Measurements from ENCODE around the gene CNR2. TPM values are rescaled to one million over a fixed set of nuclear protein-coding genes. Genes with fewer than 3 reads are reported as not detected.
A peak's percentile ranks its signal among the peaks of the same experiment; 100 is the strongest.
"Not testable (repeated sequence)": the region's sequence is repeated elsewhere in the genome, so short reads cannot be mapped to it uniquely, and the experiment has no call there.

The CNR2 gene
- polyA plus RNA-seq (2013, experiment 1 of 2; ENCODE audit: insufficient read length), result not detected
- not detected for polyA plus RNA-seq (2013, experiment 2 of 2; ENCODE audit: insufficient read length)

DNA sequence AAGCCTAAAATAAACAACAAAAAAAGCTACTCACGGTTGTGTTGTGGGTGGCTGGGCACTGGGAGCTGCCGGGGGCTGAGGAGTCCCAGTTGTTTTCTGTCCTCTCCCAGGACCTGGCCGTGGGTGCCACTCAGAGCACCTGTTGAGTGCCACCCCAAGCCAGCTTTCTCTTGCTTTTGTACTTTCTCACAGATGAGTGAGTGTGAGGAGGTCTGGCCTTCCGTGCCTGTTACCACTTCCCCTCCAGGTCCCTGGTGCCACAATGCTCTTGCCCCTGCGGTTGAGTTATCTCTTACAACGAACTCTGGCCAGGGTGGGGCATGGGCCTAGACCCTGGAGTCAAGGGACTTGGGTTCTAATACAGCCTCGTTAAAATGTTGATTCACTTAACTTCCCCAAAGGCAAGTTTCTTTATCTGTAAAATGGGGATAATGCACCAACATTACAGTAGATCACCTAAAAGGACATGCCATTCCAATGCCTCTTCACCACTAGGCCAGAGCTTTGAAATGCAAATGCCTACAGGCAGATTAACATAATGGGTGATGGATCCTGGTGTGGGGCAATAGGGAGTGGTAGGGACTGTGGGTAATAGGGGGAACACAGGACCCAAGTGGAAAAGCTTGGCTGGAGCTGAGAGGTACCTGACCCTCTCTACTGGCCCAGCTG, at the start of gene CNR2:
Gene CNR2 (minus strand): TSS at position 151 of the 669 bp plus-strand sequence. CDS start 37,745 bp downstream, outside the sequence.
- DNase-seq, result no peak

DNA sequence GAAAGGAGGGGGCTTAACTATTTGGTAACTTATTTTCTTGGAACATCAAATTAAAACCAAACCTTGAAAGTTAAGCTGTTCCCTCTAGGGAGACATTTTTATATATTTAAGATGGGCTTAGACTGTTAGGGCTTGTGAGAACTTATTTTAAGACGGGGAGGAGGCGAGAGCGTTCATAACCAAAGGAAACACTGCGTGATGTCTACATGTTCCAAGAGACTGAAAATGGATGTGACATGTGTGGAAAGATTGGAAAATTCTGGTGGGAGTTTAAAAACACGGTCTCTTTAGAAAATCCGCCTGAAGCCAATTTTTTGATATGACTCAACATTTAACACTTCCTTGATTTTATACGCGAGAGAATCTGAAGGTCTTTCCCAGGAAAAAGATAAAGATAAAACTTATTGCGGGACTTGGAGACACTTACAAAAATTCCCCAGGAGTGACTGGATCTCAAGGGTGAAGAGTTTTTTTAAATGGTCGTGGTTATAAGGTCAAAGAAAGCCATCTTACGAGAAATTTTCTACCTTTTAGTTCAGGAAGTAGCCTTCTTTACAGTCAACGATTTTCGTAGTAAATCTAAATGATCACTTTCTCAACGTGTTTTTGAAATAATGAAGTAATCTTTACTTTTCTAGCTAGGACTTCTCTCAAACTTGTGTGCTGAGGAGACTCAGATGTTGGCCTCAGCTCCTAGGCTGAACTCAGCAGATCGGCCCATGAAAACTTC, 47.3 kb upstream of the CNR2 start:
- peak; percentile 23 for DNase-seq

DNA sequence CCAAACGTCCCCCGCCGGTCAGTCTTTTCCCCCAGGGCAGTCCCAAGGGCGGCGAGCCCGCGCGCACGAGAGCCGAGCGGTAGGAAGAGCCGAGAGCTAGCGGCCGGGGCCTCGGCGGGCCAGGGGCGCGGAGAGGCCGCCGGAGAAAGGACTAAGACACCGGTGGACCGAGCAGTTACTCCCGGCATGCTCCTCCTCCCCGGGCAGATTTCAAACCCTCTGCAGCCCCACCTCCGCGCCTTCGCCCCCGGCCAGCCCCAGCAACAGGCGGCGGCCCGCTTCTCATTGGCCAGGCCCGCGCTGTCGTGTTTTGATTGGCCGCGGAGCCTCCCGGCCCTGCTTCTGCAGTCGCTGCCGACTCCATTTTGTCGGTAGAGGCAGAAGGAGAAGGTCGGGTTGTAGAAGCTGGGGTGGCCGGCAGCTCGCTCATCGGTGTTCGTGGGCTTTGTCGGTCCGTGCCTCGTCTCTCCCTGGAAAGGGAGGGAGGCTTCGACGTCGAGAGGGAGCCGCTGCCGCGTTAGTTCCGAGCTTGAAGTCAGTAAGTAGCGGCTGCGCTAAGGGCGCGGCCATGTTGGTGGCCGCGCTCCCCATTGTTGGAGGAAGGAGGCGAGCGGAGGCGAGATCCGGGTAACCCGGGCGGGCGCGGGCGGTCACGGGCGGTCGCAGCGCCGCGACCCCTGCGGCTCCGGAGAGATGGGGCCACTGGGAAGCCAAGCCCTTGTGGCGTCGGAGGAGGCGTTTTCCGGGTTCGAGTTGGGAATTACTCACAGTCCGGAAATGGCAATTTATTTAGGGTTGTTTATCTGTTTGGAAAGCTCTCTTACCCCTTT, 46.5 kb upstream of the CNR2 start, which contains the start of gene PNRC2:
Gene PNRC2 (plus strand): TSS at position 368 of the 830 bp plus-strand sequence. CDS start 1,630 bp downstream, outside the sequence.
- DNase-seq, result peak; percentile 96

DNA sequence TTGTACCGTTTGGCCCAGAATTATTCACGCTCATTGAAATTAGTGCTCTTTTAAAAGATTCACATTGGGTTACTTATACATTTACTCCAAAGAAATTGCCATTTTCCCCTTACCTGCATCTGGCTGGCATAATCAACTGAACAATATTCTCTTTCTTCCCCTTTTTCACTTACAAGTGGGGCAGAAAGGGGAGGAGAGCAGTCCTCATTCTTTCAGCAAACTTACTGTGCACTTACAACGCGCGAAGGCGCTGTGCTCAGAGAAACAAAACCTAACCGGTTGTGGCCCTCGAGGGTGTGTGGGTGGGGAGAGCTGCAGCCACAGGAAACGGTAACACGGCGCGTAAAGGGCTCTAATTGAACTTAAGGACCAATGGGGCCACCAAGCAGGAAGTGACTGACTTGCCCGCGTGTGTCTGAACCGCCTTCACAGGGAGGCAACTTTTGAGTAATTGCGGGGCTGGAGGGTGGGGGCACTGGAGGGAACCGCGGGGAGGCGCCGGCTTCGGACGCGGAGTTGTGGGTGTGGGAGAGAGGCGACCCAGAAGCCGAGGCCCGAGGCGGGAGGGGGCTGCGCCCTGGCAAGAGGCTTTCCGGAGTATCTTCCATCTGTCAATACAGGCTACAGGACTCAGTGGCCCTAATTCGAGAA, 45.8 kb upstream of the CNR2 start:
- DNase-seq, result peak; percentile 91

GRCh38 chr1:23958040-23958809, 45.1 kb upstream of the CNR2 start:
- not testable (repeated sequence) for DNase-seq

- no peak for DNase-seq
Observed at GRCh38 chr1:23957096-23957495, 43.9 kb upstream of the CNR2 start.

DNA sequence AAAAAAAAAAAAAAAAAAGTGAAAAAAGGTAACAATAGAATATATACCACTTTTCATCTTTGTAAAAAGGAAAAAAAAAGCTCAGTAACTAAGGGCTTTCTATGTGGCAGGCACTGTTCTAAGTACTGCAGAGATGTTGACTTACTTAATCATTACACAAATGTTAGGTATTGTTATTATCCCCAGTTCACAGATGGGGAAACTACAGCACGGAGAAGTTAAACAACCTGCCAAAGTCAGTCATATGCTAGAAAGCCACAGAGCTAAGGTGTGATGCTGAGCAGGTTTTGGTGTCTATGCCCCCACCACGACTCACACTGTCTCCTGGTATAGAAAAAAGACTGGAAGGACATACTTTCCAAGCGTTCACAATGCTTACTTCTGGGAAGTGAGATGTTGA, 39.9 kb upstream of the CNR2 start:
- no peak for DNase-seq

DNA sequence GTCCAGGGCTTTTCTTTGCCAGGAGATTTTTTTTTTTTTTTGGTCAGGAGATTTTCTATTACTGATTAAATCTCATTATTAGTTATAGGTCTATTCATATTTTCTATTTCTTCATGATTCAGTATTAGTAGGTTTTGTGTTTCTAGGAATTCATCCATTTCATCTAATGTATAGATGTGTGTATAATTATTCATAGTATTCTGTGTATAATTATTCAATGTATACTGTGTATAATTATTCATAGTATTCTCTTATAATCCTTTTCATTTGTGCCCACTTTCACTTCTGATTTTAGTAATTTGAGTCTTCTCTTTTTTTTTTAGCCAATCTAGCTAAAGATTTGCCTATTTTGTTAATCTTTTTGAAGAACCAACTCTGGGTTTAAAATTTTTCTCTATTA, 34.2 kb upstream of the CNR2 start:
- DNase-seq, result no peak

GRCh38 chr1:23936481-23937176, 23.5 kb upstream of the CNR2 start:
- DNase-seq, result peak; percentile 17

- DNase-seq, result no peak
Observed at GRCh38 chr1:23931491-23931880, 18.3 kb upstream of the CNR2 start.

DNA sequence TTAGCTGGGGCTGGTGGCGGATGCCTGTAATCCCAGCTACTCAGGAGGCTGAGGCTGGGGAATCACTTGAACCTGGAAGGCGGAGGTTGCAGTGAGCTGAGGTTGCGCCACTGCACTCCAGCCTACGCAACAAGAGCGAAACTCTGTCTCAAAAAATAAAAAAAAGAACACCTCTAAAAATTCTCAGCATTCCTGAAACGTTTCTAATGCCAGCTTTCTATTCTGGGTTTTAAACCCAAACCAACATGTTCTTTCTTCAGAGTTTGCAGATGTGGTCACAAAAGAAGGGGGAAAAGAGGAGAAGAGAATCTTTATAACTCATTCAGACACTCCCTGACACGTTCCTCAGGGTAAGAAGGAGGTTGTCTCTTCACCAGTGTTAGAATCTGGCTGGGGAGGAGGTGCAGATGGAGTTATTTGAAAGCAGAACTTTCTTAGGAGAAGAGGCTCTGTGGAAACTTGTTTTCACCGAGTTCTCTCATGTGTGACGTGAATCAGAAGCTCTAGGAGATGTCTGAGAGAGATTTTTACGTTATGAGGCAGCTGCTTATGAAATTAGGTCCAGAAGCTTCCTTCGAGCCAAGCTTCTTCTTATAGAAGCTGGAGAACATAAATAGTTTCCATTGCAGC, 17.8 kb upstream of the CNR2 start:
- peak; percentile 52 for DNase-seq

DNA sequence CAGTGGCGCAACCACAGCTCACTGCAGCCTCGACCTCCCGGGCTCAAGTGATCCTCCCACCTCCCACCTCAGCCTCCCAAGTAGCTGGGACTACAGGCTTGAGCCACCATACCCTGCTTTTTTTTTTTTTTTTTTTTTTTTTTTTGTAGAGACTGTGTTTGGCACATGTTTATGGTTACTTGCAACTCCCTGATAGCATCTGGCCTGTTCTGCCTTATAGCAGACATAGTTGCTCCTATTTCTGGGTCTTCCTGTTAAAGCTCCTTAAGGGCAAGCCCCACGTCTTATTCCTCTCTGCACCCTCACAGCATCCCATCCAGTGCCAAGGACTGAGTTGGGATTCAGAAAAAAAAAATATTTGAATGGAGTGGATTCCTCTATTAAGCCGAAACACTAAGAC, 17.1 kb upstream of the CNR2 start:
- DNase-seq, result no peak

DNA sequence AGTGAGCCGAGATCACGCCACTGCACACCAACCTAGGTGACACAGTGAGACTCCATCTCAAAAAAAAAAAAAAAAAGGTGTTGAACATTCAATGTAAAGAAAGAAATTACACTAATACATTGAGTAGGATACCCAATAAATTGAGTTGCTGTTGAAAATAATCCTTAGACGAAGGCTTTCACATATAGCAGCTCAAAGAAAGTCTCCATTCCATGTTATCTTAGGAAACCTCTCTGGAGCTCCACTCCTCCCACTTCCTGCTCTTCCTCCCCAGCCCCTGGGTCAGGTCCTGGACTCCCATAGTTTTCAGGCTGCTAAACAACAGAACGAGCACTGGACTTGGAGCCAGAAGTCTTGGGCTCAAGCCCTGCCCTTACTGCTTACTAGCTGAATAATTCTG, 15.6 kb upstream of the CNR2 start:
- DNase-seq, result no peak

DNA sequence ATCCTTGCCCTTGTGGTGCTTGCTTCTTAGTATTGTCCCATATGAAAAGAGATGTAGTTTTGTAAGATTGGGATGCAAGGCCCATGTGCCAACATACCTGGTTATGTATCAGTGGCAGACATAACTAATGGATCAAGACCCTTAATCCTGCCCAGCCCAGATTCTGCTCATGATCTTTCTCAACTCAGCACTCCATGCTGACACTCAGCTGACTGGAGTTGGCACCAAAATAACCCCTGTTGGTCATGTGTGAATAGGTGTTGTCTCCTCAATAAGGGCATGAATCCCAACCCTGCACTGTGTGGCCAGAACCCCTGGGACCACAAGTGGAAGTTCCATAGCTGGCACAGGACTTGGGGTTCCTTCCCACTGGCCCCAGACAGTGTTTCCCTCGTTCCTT, 13.9 kb upstream of the CNR2 start:
- no peak for DNase-seq

GRCh38 chr1:23925279-23925678, 12.1 kb upstream of the CNR2 start:
- DNase-seq, result no peak

DNA sequence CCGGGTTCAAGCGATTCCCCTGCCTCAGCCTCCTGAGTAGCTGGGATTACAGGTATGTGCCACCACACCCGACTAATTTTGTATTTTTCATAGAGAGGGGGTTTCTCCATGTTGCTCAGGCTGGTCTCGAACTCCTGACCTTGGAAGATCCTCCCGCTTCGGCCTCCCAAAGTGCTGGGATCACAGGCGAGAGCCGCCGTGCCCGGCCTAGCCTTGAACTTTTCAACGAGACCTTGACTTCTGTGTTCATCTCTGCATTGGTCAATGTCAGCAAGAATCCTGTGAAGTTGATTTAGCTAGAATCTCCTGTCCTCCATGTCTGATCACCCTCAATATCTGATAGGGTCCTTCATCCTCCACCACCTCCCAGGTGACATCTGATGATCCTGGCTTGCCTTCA, 11.4 kb upstream of the CNR2 start:
- no peak for DNase-seq

DNA sequence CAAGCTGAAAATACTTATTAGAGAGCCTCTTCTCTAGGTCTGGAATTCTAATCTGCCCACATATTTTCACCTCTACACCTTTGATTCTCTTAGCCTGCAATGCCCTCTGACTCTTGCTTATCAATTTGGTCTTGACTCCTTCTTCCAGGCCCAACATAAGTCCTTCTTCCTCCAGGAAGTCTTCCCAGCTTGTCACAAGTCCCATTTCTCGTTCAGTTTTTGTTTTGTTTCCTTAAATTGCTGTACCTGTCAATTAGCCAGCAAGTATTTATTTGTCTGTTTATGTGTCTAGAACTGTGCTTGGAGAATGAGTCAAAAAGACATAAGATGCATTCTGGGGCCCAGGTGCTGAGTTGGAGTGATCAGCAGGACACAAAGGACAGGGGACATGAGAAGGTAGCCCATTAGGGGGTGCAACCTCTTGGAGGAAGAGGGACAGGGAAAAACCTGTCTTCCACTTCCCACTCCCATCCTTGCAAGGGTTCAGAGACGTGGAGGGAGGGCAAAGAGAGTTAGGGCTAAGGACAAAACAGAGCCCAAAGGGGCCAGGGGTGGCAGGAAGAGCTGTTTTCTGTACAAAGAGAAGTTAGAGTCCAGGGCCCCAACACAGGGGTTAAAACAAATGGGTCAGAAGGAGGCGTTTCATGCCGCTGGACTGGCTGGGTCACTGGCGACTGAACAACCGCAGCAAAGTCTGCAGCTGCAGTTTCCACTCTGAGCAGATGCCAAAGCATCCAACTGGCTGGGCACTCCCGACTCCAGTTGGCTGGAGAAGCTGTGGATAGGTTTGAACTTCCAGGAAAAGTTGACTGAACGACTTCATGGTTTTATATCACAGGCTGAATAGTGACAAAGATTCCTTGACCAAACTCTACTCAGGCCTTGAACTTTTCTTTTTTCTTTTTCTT, 10.7 kb upstream of the CNR2 start:
- no peak for DNase-seq

GRCh38 chr1:23922321-23922943, 9.3 kb upstream of the CNR2 start:
- DNase-seq, result no peak

Measured in fibroblast of skin of scalp (primary cell).